Thymus (tissue), 11 donors: ENCODE measurements around the gene TMEM92. TPM values are rescaled to one million over a fixed set of nuclear protein-coding genes. Genes with fewer than 3 reads are reported as not detected.
"Not testable (repeated sequence)": the region's sequence is repeated elsewhere in the genome, so short reads cannot be mapped to it uniquely, and the experiment has no call there.

Source experiments
- DNase-seq, 9 donors: peaks; one replicate each; pipeline ENCODE4 v3.0.0-alpha.2; 2013; ENCODE audit warnings: low spot score in 9 of 9, low read depth in 6 of 9, missing footprints in 1 of 9
- H3K27ac ChIP-seq, 2 donors: one replicate each; pipeline ENCODE4 v1.5.1; 2013; ENCODE audit warnings: control low read depth in 1 of 2, low read depth in 1 of 2, low read length in 1 of 2, mild to moderate bottlenecking in 1 of 2, moderate library complexity in 1 of 2
- H3K27me3 ChIP-seq, 2 donors: one replicate each; pipeline ENCODE4 v1.5.1; 2013; ENCODE audit warnings: low read length in 1 of 2; ENCODE audit not compliant: control insufficient read depth in 2 of 2, insufficient read depth in 1 of 2
- H3K36me3 ChIP-seq, 2 donors: one replicate each; pipeline ENCODE4 v1.5.1; 2013; ENCODE audit warnings: low read length in 1 of 2, mild to moderate bottlenecking in 1 of 2, moderate library complexity in 1 of 2; ENCODE audit not compliant: control insufficient read depth in 2 of 2, insufficient read depth in 2 of 2
- H3K4me1 ChIP-seq, 2 donors: one replicate each; pipeline ENCODE4 v1.5.1; 2013; ENCODE audit warnings: low read length in 2 of 2; ENCODE audit not compliant: control insufficient read depth in 2 of 2, insufficient read depth in 2 of 2
- H3K4me3 ChIP-seq, 2 donors: one replicate each; pipeline ENCODE4 v1.5.1; 2013; ENCODE audit warnings: low read length in 2 of 2, control low read depth in 1 of 2, mild to moderate bottlenecking in 1 of 2
- H3K9me3 ChIP-seq, 2 donors: one replicate each; pipeline ENCODE4 v1.5.1; 2013; ENCODE audit warnings: low read length in 1 of 2, mild to moderate bottlenecking in 1 of 2; ENCODE audit not compliant: control insufficient read depth in 2 of 2, insufficient read depth in 1 of 2
- WGBS: extraction: QIAGEN DNeasy Blood & Tissue Kit; methylation state at CpG from one replicate; pipeline ENCODE4 v1.1.7; 2013; 5-methylcytosine and 5-hydroxymethylcytosine counted together
- polyA plus RNA-seq: library from polyadenylated mRNA; stranded (reverse); fragments of 200-250 nt; gene quantifications from one replicate; pipeline ENCODE4 v1.2.3, GENCODE V29; 2013
- total RNA-seq: library from RNA; stranded (reverse); fragments of 120-200 nt; gene quantifications from one replicate; pipeline ENCODE4 v1.2.4, GENCODE V29; 2013
- donor health status: healthy.

TMEM92 gene
- total and polyA plus RNA-seq, 2 donors, result 0.09 TPM

DNA sequence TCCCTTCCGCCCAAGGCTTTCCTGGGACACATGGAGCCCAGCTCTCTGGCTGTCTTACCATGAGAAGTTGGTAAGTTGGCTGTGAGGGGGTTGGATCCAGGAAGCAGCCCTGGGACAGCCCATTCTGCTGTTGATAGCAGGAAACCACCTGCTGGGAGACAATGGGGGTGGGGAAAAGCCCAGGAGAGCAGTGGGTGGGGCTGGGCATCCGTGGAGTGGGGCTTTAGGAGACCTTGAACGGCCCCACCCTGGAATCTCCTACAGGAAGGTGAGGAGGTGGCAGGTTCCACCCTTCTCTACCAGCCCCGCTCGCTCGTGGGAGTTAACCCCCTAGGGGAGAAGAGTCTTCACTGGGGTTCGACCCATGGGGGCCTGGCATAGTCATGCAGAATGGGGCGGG, 5.8 kb downstream of the TMEM92 start:
- Histone ChIP-seq H3K4me1 (peaks cover 0 to 3% of the 10 kb centered on the region in 2 donors), H3K36me3 (no peaks in the 10 kb centered on the region), H3K27me3 (peaks cover 4 to 28% of the 10 kb centered on the region in 2 donors), H3K27ac (no peak overlapping the region), H3K4me3 (no peak overlapping the region), H3K9me3 (no peaks in the 10 kb centered on the region)
- no peak for DNase-seq
- WGBS, result 81% methylated on average over 8 of the region's 8 CpGs

DNA sequence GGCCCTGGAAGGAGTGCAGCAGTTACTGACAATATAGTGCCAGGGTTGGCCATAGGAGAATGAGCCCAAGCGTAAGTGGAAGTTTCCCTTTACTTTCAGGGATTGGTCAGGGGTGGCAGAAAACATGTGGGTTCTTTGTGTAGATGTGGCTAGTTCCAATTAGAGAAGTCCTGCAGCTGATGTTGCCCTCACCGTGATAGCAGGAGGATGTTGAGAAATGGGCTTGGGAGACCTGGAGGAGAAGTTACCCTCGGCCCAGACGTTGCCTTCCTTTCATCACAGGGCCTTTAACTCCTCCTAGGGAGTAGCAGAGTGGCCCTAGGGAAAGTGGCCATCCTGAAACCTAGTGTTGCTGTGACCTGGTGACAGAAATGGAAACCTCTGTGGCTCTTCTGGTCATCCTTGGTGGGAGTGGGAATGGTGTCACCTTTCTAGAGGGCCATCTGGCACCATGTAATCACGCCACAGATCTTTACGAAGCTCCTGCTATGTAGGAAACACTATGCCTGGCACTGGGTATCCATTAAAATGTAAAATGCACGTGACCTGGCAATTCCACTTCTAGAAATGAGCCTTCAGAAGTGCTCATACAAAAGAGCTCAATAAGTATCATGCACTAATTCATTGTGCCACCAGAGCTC, 6.7 kb downstream of the TMEM92 start:
- Histone ChIP-seq H3K27me3 (peaks cover 4 to 20% of the 10 kb centered on the region in 2 donors), H3K4me1 (peaks cover 0 to 3% of the 10 kb centered on the region in 2 donors), H3K36me3 (no peaks in the 10 kb centered on the region), H3K4me3 (no peak overlapping the region), H3K27ac (no peak overlapping the region), H3K9me3 (no peaks in the 10 kb centered on the region)
- no peak for DNase-seq
- 82% methylated on average over 7 of the region's 7 CpGs for WGBS

DNA sequence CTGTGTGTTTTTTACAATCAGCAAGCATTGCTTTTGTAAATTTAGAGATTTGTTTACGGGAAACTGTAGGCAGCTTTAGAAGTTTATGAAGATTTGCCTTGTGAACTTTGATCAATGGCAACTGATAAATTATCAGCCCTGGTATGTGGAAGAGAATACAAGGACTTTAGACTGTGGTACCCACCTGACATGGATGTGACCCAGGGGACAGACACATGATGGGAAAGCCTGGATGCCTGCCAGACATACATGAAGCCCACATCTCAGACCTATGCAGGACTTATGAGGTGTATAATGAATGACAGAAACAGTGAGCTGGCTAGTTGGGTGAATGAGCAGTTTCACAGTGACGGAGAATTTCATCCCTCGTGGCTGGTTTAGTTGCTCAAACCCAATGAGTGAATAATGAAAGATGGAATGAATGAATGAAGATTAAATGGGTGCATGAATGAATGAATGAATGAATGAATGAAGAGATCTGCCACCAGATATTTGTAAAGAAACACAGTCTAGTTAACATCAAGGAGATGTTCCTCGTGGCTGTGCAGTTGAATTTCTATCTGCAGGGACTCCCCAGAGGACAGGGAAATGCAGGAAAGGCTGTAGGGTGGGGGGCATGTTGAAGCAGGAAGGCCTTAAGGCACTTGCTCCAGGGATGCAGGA, 7.6 kb downstream of the TMEM92 start:
- H3K9me3 ChIP-seq, result no peaks in the 10 kb centered on the region
- peaks cover 2 to 12% of the 10 kb centered on the region in 2 donors for H3K27me3 ChIP-seq
- H3K4me3 ChIP-seq, result no peak overlapping the region
- H3K4me1 ChIP-seq, result peaks cover 0 to 3% of the 10 kb centered on the region in 2 donors
- 95% methylated on average over 4 of the region's 4 CpGs for WGBS
- no peak for DNase-seq
- no peak overlapping the region for H3K27ac ChIP-seq
- no peaks in the 10 kb centered on the region for H3K36me3 ChIP-seq

DNA sequence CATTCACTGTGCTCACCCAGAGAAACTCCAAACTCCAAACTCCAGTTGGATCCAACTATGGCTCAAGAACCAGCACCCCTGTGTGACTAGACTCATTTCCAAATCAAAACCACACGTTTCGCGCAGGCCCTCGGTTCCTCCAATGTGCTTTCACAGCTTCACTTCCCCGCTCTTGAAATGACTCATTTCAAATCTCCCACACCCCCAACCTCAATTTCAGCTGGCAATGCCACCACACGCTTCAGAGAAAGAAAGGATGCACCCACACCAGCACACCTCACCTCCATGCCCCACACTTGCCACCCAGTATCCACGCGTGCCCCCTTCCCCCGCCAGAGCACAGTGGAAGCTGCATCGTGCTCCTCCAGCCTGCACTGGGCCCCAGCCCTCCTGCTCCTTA, 9.0 kb downstream of the TMEM92 start:
- Histone ChIP-seq H3K36me3 (no peaks in the 10 kb centered on the region), H3K4me3 (no peak overlapping the region), H3K4me1 (peaks cover 0 to 3% of the 10 kb centered on the region in 2 donors), H3K27ac (no peak overlapping the region), H3K27me3 (peaks cover 0 to 2% of the 10 kb centered on the region in 2 donors), H3K9me3 (no peaks in the 10 kb centered on the region)
- 89% methylated on average over 10 of the region's 10 CpGs for whole genome bisulfite sequencing
- DNase-seq, result no peak

DNA sequence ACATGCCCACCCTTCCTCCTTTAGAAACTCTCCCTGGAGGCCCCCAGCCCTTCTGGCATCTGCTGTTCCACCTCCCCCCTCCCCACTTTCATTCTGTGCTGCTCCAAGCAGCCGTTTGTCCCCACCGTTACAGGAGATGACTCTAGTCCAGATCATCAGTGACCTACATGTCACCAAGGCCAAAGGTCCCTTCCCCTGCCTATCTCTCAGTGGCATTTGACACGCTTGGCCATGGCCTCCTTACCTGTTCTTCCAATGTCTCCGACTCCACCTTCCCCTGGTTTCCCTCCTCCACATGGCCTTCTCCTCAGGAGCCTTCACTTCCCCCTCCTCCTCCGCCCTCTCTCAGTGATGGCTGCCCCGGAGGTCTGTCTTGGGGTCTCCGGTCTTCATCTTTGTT, 9.4 kb downstream of the TMEM92 start:
- Histone ChIP-seq H3K27me3 (peaks cover 0 to 2% of the 10 kb centered on the region in 2 donors), H3K36me3 (no peaks in the 10 kb centered on the region), H3K4me3 (no peak overlapping the region), H3K27ac (no peak overlapping the region), H3K9me3 (no peaks in the 10 kb centered on the region), H3K4me1 (peaks cover 0 to 3% of the 10 kb centered on the region in 2 donors)
- DNase-seq, result no peak
- 91% methylated on average over 7 of the region's 7 CpGs for WGBS

DNA sequence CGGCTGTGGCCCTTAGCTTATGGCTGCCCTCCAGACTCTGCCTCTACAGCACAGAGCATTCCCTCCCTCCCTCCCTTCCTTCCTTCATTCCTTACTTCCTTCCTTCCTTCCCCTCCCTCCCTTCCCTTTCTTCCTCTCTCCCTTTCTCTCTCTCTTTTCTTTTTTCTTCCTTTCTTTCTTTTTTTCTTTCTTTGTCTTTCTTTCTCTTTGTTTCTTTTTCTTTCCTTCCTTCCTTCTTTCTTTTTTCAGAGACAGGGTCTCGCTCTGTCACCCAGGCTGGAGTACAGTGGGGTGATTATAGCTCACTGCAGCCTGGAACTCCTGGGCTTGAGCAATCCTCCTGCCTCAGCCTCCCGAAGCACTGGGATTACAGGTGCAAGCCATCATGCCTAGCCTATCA, 11.7 kb downstream of the TMEM92 start:
- DNase-seq, result no peak
- no peak overlapping the region for H3K4me3 ChIP-seq
- no peak overlapping the region for H3K27ac ChIP-seq
- no peaks in the 10 kb centered on the region for H3K27me3 ChIP-seq
- H3K9me3 ChIP-seq, result no peaks in the 10 kb centered on the region
- 98% methylated on average over 3 of the region's 3 CpGs for WGBS
- H3K4me1 ChIP-seq, result peaks cover 0 to 8% of the 10 kb centered on the region in 2 donors
- no peaks in the 10 kb centered on the region for H3K36me3 ChIP-seq

DNA sequence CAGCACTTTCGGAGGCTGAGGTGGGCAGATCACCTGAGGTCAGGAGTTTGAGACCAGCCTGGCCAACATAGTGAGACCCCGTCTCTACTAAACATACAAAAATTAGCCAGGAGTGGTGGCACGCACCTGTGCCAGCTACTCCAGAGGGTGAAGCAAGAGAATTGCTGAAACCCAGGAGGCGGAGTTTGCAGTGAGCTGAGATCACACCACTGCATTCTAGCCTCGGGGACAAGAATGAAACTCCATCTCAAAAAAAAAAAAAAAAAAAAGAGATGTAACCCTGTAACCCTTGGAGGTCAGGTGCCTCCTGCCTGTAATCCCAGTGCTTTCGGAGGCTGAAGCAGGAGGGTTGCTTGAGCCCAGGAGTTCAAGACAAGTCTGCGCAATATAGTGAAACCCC, 13.0 kb downstream of the TMEM92 start:
- WGBS, result 93% methylated on average over 7 of the region's 7 CpGs
- H3K36me3 ChIP-seq, H3K27me3 ChIP-seq, H3K4me1 ChIP-seq, DNase-seq, H3K9me3 ChIP-seq, H3K27ac ChIP-seq, H3K4me3 ChIP-seq: not testable (repeated sequence)

DNA sequence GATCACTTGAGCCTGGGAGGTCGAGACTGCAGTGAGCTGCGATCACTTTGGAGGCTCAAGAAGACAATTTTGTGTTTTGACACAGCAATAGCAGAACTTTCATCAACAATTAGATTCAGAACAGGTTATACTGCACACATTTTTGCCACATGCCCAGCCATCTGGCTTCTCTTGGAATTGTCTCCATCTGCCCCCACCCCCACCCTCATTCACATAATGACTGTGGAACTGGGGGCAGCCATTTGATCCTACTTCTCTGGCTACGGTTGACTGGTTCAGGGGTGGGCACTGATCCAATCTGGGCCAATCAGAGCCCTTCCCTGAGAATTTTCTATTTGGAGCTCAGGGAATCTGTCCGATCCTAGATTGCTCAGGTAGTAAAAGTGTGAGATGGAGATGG, 14.0 kb downstream of the TMEM92 start:
- no peaks in the 10 kb centered on the region for H3K9me3 ChIP-seq
- no peaks in the 10 kb centered on the region for H3K36me3 ChIP-seq
- H3K4me3 ChIP-seq, result no peak overlapping the region
- peaks cover 0 to 8% of the 10 kb centered on the region in 2 donors for H3K4me1 ChIP-seq
- H3K27me3 ChIP-seq, result no peaks in the 10 kb centered on the region
- H3K27ac ChIP-seq, result no peak overlapping the region
- WGBS, result 95% methylated on average over 4 of the region's 4 CpGs
- DNase-seq, result no peak

DNA sequence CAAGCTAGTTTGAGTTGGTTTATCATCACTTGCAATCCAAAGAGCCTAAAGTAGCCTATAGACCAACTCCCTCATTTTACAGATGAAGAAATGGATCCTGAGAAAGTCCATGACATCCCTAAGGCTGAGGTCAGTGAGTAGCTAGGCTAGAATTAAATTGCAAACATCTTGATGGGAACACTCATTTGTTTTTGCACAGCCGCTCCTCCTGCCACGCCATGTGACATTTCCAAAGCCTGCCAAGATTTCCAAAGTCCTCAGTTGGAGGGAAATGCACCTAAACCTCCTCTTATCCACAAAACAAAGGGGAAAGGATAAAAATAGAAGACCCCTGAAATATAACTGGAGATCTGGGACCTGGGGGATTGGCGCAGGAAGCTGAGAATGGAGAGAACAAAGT, 15.0 kb downstream of the TMEM92 start:
- no peak for DNase-seq
- WGBS, result 92% methylated on average over 3 of the region's 3 CpGs
- Histone ChIP-seq H3K9me3 (no peaks in the 10 kb centered on the region), H3K4me3 (no peak overlapping the region), H3K4me1 (peaks cover 0 to 8% of the 10 kb centered on the region in 2 donors), H3K27me3 (no peaks in the 10 kb centered on the region), H3K36me3 (no peaks in the 10 kb centered on the region), H3K27ac (no peak overlapping the region)
